Sigmoid colon (tissue), 7 donors: ENCODE measurements around the gene B3GALNT2. TPM values are rescaled to one million over a fixed set of nuclear protein-coding genes. Genes with fewer than 3 reads are reported as not detected.

ENCODE experiments used
- DNase-seq: peaks from one replicate; pipeline ENCODE4 v3.0.0-alpha.2; 2019
- H3K27ac ChIP-seq, 4 donors: fragments of 200-600 bp; sonication (generic); one replicate each; pipeline ENCODE4 v1.5.1; 2016 to 2019; ENCODE audit warnings: mild to moderate bottlenecking in 1 of 4
- H3K27me3 ChIP-seq, 3 donors: fragments of 200-600 bp; sonication (generic); one replicate each; pipeline ENCODE4 v1.5.1; 2019; ENCODE audit warnings: mild to moderate bottlenecking in 1 of 3
- H3K36me3 ChIP-seq, 4 donors: fragments of 200-600 bp; sonication (generic); one replicate each; pipeline ENCODE4 v1.5.1; 2016 to 2019
- H3K4me1 ChIP-seq, 4 donors: fragments of 200-600 bp; sonication (generic); one replicate each; pipeline ENCODE4 v1.5.1; 2017 to 2019
- H3K4me3 ChIP-seq, 4 donors: fragments of 200-600 bp; sonication (generic); one replicate each; pipeline ENCODE4 v1.5.1; 2017 to 2019; ENCODE audit warnings: mild to moderate bottlenecking in 2 of 4, moderate library complexity in 1 of 4
- H3K9me3 ChIP-seq, 4 donors: fragments of 200-600 bp in 3 of 4; sonication (generic) in 3 of 4; one replicate each; pipeline versions ENCODE4 v1.5.1 to v1.6.1; 2013 to 2019
- EP300 ChIP-seq, 4 donors: sonication (generic); formaldehyde crosslinking; IDR thresholded peaks; one replicate each; pipeline ENCODE4 v1.6.1; 2017; ENCODE audit warnings: antibody characterized with exemption in 4 of 4
- POLR2A ChIP-seq, 2 donors: fragments of 450-650 bp; IDR thresholded peaks; one replicate each; pipeline ENCODE4 v1.6.1; 2016; ENCODE audit warnings: antibody characterized with exemption in 2 of 2, mild to moderate bottlenecking in 2 of 2, moderate library complexity in 2 of 2
- POLR2AphosphoS5 ChIP-seq, 4 donors: sonication (generic); formaldehyde crosslinking; IDR thresholded peaks; one replicate each; pipeline ENCODE4 v1.6.1; 2017; ENCODE audit warnings: antibody characterized with exemption in 4 of 4
- WGBS, 2 donors: extraction: QIAGEN DNeasy Blood & Tissue Kit; methylation state at CpG; one replicate each; pipeline ENCODE4 v1.1.7; 2013; 5-methylcytosine and 5-hydroxymethylcytosine counted together
- intact Hi-C: fragments of 100-400 bp; cut with DNase I; formaldehyde crosslinking; loops from one replicate; pipeline ENCODE4 v1.15.1; 2023
- polyA plus RNA-seq, 3 donors: library from polyadenylated mRNA; stranded (reverse); fragments of 200-250 nt; gene quantifications; one replicate each; pipeline ENCODE4 v1.2.3, GENCODE V29; 2013
- total RNA-seq, 4 donors: library from RNA; depleted of rRNA; stranded (reverse); fragments of >200 nt; gene quantifications; one replicate each; pipeline ENCODE4 v1.1.0, GENCODE V29; 2016
- TF ChIP-seq, protein P1 (sequence below), 4 experiments: fragments of 450-650 bp in 3 of 4; fragments of 200-600 bp in 1 of 4; IDR thresholded peaks; one replicate each; pipeline ENCODE4 v1.5.1; 2016 to 2019; ENCODE audit warnings: antibody characterized with exemption in 4 of 4, mild to moderate bottlenecking in 3 of 4, moderate library complexity in 2 of 4
- donor health status: healthy with polysubstance abuse.
- donor health status: Bipolar disorder and iron deficiency.
- donor health status: healthy.

B3GALNT2 gene
- total and polyA plus RNA-seq, 7 donors = 1.8 to 58.7 (median 38.5) TPM

DNA sequence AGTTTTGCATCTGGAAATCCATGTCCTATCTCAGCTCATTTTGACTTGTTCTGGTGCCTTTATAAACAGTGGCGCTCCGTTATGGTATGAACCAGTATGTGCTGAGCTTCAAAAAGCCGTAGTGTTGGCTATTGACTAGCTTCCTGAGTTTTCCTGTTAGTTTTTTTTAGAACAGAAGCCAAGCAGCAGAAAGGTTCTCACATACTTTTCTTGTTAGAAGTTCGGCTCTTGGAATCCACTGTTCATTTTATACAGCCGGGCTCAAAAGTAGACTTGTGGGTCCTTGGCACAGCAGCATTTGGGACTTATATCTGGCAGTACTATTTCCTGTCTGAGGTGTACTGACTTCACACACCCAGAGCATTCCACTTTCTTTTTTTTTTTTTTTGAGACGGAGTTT is 73.3 kb downstream of the B3GALNT2 start:
- no peak overlapping the region for H3K27ac ChIP-seq
- H3K4me3 ChIP-seq = no peak overlapping the region
- WGBS, 2 donors = 92 to 96% methylated on average over 6 of the region's 6 CpGs
- no peaks in the 10 kb centered on the region for H3K9me3 ChIP-seq
- H3K4me1 ChIP-seq = peaks cover 0 to 5% (median 0%) of the 10 kb centered on the region in 4 donors
- DNase-seq = no peak
- TF ChIP-seq EP300 (IDR thresholded peaks at IDR 0.05) = no peak
- TF ChIP-seq POLR2A (IDR thresholded peaks at IDR 0.05) = no peak
- TF ChIP-seq, protein P1, sequence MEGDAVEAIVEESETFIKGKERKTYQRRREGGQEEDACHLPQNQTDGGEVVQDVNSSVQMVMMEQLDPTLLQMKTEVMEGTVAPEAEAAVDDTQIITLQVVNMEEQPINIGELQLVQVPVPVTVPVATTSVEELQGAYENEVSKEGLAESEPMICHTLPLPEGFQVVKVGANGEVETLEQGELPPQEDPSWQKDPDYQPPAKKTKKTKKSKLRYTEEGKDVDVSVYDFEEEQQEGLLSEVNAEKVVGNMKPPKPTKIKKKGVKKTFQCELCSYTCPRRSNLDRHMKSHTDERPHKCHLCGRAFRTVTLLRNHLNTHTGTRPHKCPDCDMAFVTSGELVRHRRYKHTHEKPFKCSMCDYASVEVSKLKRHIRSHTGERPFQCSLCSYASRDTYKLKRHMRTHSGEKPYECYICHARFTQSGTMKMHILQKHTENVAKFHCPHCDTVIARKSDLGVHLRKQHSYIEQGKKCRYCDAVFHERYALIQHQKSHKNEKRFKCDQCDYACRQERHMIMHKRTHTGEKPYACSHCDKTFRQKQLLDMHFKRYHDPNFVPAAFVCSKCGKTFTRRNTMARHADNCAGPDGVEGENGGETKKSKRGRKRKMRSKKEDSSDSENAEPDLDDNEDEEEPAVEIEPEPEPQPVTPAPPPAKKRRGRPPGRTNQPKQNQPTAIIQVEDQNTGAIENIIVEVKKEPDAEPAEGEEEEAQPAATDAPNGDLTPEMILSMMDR (IDR thresholded peaks at IDR 0.05) = no peak
- TF ChIP-seq POLR2AphosphoS5 (IDR thresholded peaks at IDR 0.05) = no peak
- H3K27me3 ChIP-seq = no peaks in the 10 kb centered on the region
- intact Hi-C loops = no loop called here
- peaks cover 0 to 43% (median 4%) of the 10 kb centered on the region in 4 donors for H3K36me3 ChIP-seq

DNA sequence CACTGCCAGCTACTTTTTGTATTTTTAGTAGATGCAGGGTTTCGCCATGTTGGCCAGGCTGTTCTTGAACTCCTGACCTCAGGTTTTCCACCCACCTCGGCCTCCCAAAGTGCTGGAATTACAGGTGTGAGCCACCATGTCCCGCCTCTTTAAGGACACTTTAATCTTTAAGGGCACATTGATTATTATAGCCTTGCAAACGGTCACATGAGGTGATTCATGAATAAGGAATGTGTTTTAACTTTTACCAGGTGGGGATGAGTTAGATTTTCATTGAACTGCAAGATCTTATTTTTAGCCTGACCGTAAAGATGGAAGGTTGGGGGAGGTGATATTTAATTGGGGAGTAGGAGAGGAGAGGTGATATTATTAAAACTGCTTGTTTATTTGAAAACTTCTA is 75.1 kb downstream of the B3GALNT2 start:
- DNase-seq = no peak
- Histone ChIP-seq H3K27me3 (no peaks in the 10 kb centered on the region), H3K9me3 (no peaks in the 10 kb centered on the region), H3K36me3 (peaks cover 0 to 26% (median 2%) of the 10 kb centered on the region in 4 donors), H3K27ac (no peak overlapping the region), H3K4me1 (peaks cover 0 to 5% (median 0%) of the 10 kb centered on the region in 4 donors), H3K4me3 (no peak overlapping the region)
- no peak for TF ChIP-seq POLR2A (IDR thresholded peaks at IDR 0.05)
- TF ChIP-seq, protein P1 (IDR thresholded peaks at IDR 0.05) = no peak
- intact Hi-C loops = no loop called here
- WGBS, 2 donors = 80 to 91% methylated on average over 5 of the region's 5 CpGs

DNA sequence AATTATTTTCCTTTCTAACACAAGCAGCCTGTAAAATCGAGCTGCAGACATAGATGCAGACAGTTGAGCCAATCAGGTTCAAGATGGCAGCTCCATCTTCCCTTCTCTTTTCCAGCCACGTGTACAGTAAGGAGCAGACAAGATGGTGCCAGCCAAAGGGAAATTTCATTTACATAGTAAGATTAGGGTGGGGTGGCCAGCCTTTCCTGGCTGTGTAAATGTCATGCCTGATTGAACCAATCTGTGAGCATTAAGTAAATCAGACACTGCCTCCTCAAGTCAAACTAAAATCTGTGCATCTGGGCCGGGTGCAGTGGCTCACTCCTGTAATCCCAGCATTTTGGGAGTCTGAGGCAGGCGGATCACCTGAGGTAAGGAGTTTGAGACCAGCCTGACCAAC is 76.8 kb downstream of the B3GALNT2 start:
- no peak for DNase-seq
- no peaks in the 10 kb centered on the region for H3K27me3 ChIP-seq
- TF ChIP-seq EP300 (IDR thresholded peaks at IDR 0.05) (no peak), POLR2A (IDR thresholded peaks at IDR 0.05) (no peak), POLR2AphosphoS5 (IDR thresholded peaks at IDR 0.05) (no peak)
- TF ChIP-seq, protein P1 (IDR thresholded peaks at IDR 0.05) = no peak
- H3K27ac ChIP-seq = no peak overlapping the region
- no peaks in the 10 kb centered on the region for H3K9me3 ChIP-seq
- 84 to 85% methylated on average over 4 of the region's 4 CpGs for WGBS, 2 donors
- no peak overlapping the region for H3K4me3 ChIP-seq
- H3K36me3 ChIP-seq = peaks cover 0 to 14% (median 0%) of the 10 kb centered on the region in 4 donors
- H3K4me1 ChIP-seq = peaks cover 0 to 5% (median 0%) of the 10 kb centered on the region in 4 donors
- intact Hi-C loops = no loop called here

GRCh38 chr1:235426680-235427079 is 77.6 kb downstream of the B3GALNT2 start:
- Histone ChIP-seq H3K4me3 (no peak overlapping the region), H3K9me3 (no peaks in the 10 kb centered on the region), H3K27me3 (no peaks in the 10 kb centered on the region), H3K36me3 (peaks cover 0 to 14% (median 0%) of the 10 kb centered on the region in 4 donors), H3K4me1 (peaks cover 0 to 5% (median 0%) of the 10 kb centered on the region in 4 donors), H3K27ac (no peak overlapping the region)
- intact Hi-C loops = no loop called here
- DNase-seq = no peak
- no peak for TF ChIP-seq POLR2A (IDR thresholded peaks at IDR 0.05)
- no peak for TF ChIP-seq EP300 (IDR thresholded peaks at IDR 0.05)
- TF ChIP-seq POLR2AphosphoS5 (IDR thresholded peaks at IDR 0.05) = no peak
- TF ChIP-seq, protein P1 (IDR thresholded peaks at IDR 0.05) = no peak
- 95 to 97% methylated on average over 13 of the region's 13 CpGs for WGBS, 2 donors

DNA sequence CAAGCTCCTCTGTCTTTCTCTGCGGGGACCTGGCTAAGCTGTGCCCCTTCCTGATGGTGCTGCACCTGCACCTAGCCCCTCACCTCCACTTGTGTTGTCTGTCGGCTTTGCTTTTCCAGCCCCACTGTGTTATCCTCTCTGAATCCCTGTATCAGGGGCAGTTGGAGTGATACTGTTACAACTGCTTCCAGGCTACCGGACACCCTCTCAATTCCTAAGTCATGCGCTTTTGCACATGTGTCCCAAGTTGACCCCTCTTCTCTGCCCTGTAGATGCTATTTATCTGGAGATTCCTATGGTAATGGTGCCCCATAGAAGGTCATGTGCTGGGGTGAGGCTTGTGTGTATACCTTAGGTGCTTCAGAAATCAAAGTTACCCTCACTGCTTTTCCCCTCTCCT is 78.1 kb downstream of the B3GALNT2 start:
- no peak for DNase-seq
- WGBS, 2 donors = 91 to 99% methylated on average over 4 of the region's 4 CpGs
- H3K4me3 ChIP-seq = no peak overlapping the region
- peaks cover 0 to 9% (median 0%) of the 10 kb centered on the region in 4 donors for H3K36me3 ChIP-seq
- TF ChIP-seq, protein P1 (IDR thresholded peaks at IDR 0.05) = no peak
- TF ChIP-seq POLR2A (IDR thresholded peaks at IDR 0.05) = no peak
- no peak for TF ChIP-seq EP300 (IDR thresholded peaks at IDR 0.05)
- TF ChIP-seq POLR2AphosphoS5 (IDR thresholded peaks at IDR 0.05) = no peak
- H3K27ac ChIP-seq = no peak overlapping the region
- intact Hi-C loops = no loop called here
- H3K4me1 ChIP-seq = peaks cover 0 to 5% (median 0%) of the 10 kb centered on the region in 4 donors
- H3K9me3 ChIP-seq = no peaks in the 10 kb centered on the region
- no peaks in the 10 kb centered on the region for H3K27me3 ChIP-seq
